PFSK-1 (cell line): Measurements from ENCODE around the gene POP4.

Experiments
- FOXP2 ChIP-seq: optimal IDR thresholded peaks from 2 replicates; pipeline ENCODE3; 2011; ENCODE audit warnings: borderline replicate concordance, control low read depth, inconsistent platforms; ENCODE audit not compliant: insufficient read depth; ENCODE audit errors: extremely low read length, extremely low read depth
- POLR2AphosphoS5 ChIP-seq: IDR thresholded peaks from 2 replicates; pipeline ENCODE4 v1.6.1; 2012; ENCODE audit warnings: low read depth, mild to moderate bottlenecking, control low read depth, low read length, moderate library complexity
- REST ChIP-seq, 2 experiments: IDR thresholded peaks; 2 replicates each; pipeline versions ENCODE4 v1.6.1 to v1.8.0; 2011 to 2012; ENCODE audit warnings: low read depth in 2 of 2, low read length in 2 of 2, control low read depth in 1 of 2, inconsistent platforms in 1 of 2, mild to moderate bottlenecking in 1 of 2, moderate library complexity in 1 of 2; ENCODE audit not compliant: insufficient read depth in 1 of 2
- SIN3A ChIP-seq: IDR thresholded peaks from 2 replicates; pipeline ENCODE4 v1.6.1; 2012; ENCODE audit warnings: mild to moderate bottlenecking, low read length, moderate library complexity, borderline replicate concordance; ENCODE audit not compliant: insufficient read depth
- TAF1 ChIP-seq: IDR thresholded peaks from 2 replicates; pipeline ENCODE4 v1.6.1; 2012; ENCODE audit warnings: low read length, control low read depth, borderline replicate concordance; ENCODE audit not compliant: insufficient read depth

Gene POP4

GRCh38 chr19:29586401-29586800 is 19.7 kb upstream of the POP4 start:
- TF ChIP-seq FOXP2 = no peak
- no peak for TF ChIP-seq REST (IDR thresholded peaks at IDR 0.05; ENCODE audit: insufficient read depth in 1 of 2, low read depth in 2 of 2, low read length in 2 of 2)
- TF ChIP-seq SIN3A = no peak
- no peak for TF ChIP-seq POLR2AphosphoS5
- TF ChIP-seq TAF1 = no peak

- TF ChIP-seq POLR2AphosphoS5 (no peak), FOXP2 (no peak), TAF1 (no peak), REST (IDR thresholded peaks at IDR 0.05; ENCODE audit: insufficient read depth in 1 of 2, low read depth in 2 of 2, low read length in 2 of 2) (no peak), SIN3A (no peak)
Measured at GRCh38 chr19:29587059-29587458, 19.0 kb upstream of the POP4 start.

- no peak for TF ChIP-seq TAF1
- TF ChIP-seq FOXP2 = no peak
- no peak for TF ChIP-seq SIN3A
- no peak for TF ChIP-seq POLR2AphosphoS5
- TF ChIP-seq REST (IDR thresholded peaks at IDR 0.05; ENCODE audit: insufficient read depth in 1 of 2, low read depth in 2 of 2, low read length in 2 of 2) = no peak
Measured at GRCh38 chr19:29587518-29587986, 18.5 kb upstream of the POP4 start.

- TF ChIP-seq POLR2AphosphoS5 (no peak), SIN3A (no peak), TAF1 (no peak), FOXP2 (no peak), REST (IDR thresholded peaks at IDR 0.05; ENCODE audit: insufficient read depth in 1 of 2, low read depth in 2 of 2, low read length in 2 of 2) (no peak)
Measured at GRCh38 chr19:29588095-29588494, 18.0 kb upstream of the POP4 start.

GRCh38 chr19:29590278-29590677 is 15.8 kb upstream of the POP4 start:
- TF ChIP-seq SIN3A (no peak), TAF1 (no peak), FOXP2 (no peak), REST (IDR thresholded peaks at IDR 0.05; ENCODE audit: insufficient read depth in 1 of 2, low read depth in 2 of 2, low read length in 2 of 2) (no peak), POLR2AphosphoS5 (no peak)
